ENCODE data around the gene IFT25.
"Not testable (repeated sequence)": the region's sequence is repeated elsewhere in the genome, so short reads cannot be mapped to it uniquely, and the experiment has no call there.

The IFT25 gene

GRCh38 chr1:53945433-53946251 is at the start of gene IFT25:
Gene IFT25 (minus strand): TSS chr1:53945699. CDS start chr1:53940082, 5,617 bp downstream.
- peaks cover 0 to 3% of the 10 kb centered on the region in 2 donors for H3K36me3 ChIP-seq (ENCODE audit: control insufficient read depth in 2 of 2, insufficient read depth in 2 of 2, low read length in 2 of 2)
- H3K9me3 ChIP-seq (ENCODE audit: control insufficient read depth in 2 of 2, low read length in 2 of 2) = no peaks in the 10 kb centered on the region
- no peaks in the 10 kb centered on the region for H3K27me3 ChIP-seq (ENCODE audit: control insufficient read depth in 1 of 2, insufficient read depth in 2 of 2, low read length in 2 of 2)
- H3K9ac ChIP-seq (ENCODE audit: low read length in 2 of 2) = peak within 1 kb of the TSS; percentile 87 to 91
- H3K4me1 ChIP-seq (ENCODE audit: control insufficient read depth, insufficient read depth, low read length) = peaks cover 24% of the 10 kb centered on the region
- peak within 1 kb of the TSS; percentile 83 to 87 for H3K4me3 ChIP-seq (ENCODE audit: low read length in 2 of 2)
- H3K27ac ChIP-seq (ENCODE audit: low read length) = peak within 1 kb of the TSS; percentile 75

GRCh38 chr1:53994516-53994915 is 49.0 kb upstream of the IFT25 start:
- not testable (repeated sequence) for H3K27me3 ChIP-seq (ENCODE audit: control insufficient read depth in 1 of 2, insufficient read depth in 2 of 2, low read length in 2 of 2); H3K9ac ChIP-seq (ENCODE audit: low read length in 2 of 2); H3K9me3 ChIP-seq (ENCODE audit: control insufficient read depth in 2 of 2, low read length in 2 of 2); H3K36me3 ChIP-seq (ENCODE audit: control insufficient read depth in 2 of 2, insufficient read depth in 2 of 2, low read length in 2 of 2); H3K4me3 ChIP-seq (ENCODE audit: low read length in 2 of 2); H3K27ac ChIP-seq (ENCODE audit: low read length); H3K4me1 ChIP-seq (ENCODE audit: control insufficient read depth, insufficient read depth, low read length)

- Histone ChIP-seq H3K9me3 (ENCODE audit: control insufficient read depth in 2 of 2, low read length in 2 of 2) (no peaks in the 10 kb centered on the region), H3K9ac (ENCODE audit: low read length in 2 of 2) (no peak overlapping the region), H3K36me3 (ENCODE audit: control insufficient read depth in 2 of 2, insufficient read depth in 2 of 2, low read length in 2 of 2) (no peaks in the 10 kb centered on the region), H3K27ac (ENCODE audit: low read length) (no peak overlapping the region), H3K27me3 (ENCODE audit: control insufficient read depth in 1 of 2, insufficient read depth in 2 of 2, low read length in 2 of 2) (no peaks in the 10 kb centered on the region), H3K4me3 (ENCODE audit: low read length in 2 of 2) (no peak overlapping the region), H3K4me1 (ENCODE audit: control insufficient read depth, insufficient read depth, low read length) (no peaks in the 10 kb centered on the region)
These were observed 46.8 kb upstream of the IFT25 start for GRCh38 chr1:53992085-53992874.

- H3K4me3 ChIP-seq (ENCODE audit: low read length in 2 of 2) = no peak overlapping the region
- H3K9ac ChIP-seq (ENCODE audit: low read length in 2 of 2) = no peak overlapping the region
- H3K9me3 ChIP-seq (ENCODE audit: control insufficient read depth in 2 of 2, low read length in 2 of 2) = no peaks in the 10 kb centered on the region
- no peak overlapping the region for H3K27ac ChIP-seq (ENCODE audit: low read length)
- H3K4me1 ChIP-seq (ENCODE audit: control insufficient read depth, insufficient read depth, low read length) = no peaks in the 10 kb centered on the region
- H3K27me3 ChIP-seq (ENCODE audit: control insufficient read depth in 1 of 2, insufficient read depth in 2 of 2, low read length in 2 of 2) = no peaks in the 10 kb centered on the region
- H3K36me3 ChIP-seq (ENCODE audit: control insufficient read depth in 2 of 2, insufficient read depth in 2 of 2, low read length in 2 of 2) = no peaks in the 10 kb centered on the region
These were observed 42.4 kb upstream of the IFT25 start for GRCh38 chr1:53987880-53988279.

GRCh38 chr1:53986458-53986857 is 41.0 kb upstream of the IFT25 start:
- H3K9ac ChIP-seq (ENCODE audit: low read length in 2 of 2) = no peak overlapping the region
- peaks cover 3% of the 10 kb centered on the region for H3K4me1 ChIP-seq (ENCODE audit: control insufficient read depth, insufficient read depth, low read length)
- no peaks in the 10 kb centered on the region for H3K27me3 ChIP-seq (ENCODE audit: control insufficient read depth in 1 of 2, insufficient read depth in 2 of 2, low read length in 2 of 2)
- H3K9me3 ChIP-seq (ENCODE audit: control insufficient read depth in 2 of 2, low read length in 2 of 2) = no peaks in the 10 kb centered on the region
- no peak overlapping the region for H3K27ac ChIP-seq (ENCODE audit: low read length)
- H3K36me3 ChIP-seq (ENCODE audit: control insufficient read depth in 2 of 2, insufficient read depth in 2 of 2, low read length in 2 of 2) = no peaks in the 10 kb centered on the region
- H3K4me3 ChIP-seq (ENCODE audit: low read length in 2 of 2) = no peak overlapping the region

GRCh38 chr1:53984726-53985125 is 39.2 kb upstream of the IFT25 start:
- no peak overlapping the region for H3K27ac ChIP-seq (ENCODE audit: low read length)
- H3K4me3 ChIP-seq (ENCODE audit: low read length in 2 of 2) = no peak overlapping the region
- H3K9me3 ChIP-seq (ENCODE audit: control insufficient read depth in 2 of 2, low read length in 2 of 2) = no peaks in the 10 kb centered on the region
- H3K27me3 ChIP-seq (ENCODE audit: control insufficient read depth in 1 of 2, insufficient read depth in 2 of 2, low read length in 2 of 2) = no peaks in the 10 kb centered on the region
- H3K9ac ChIP-seq (ENCODE audit: low read length in 2 of 2) = no peak overlapping the region
- peaks cover 3% of the 10 kb centered on the region for H3K4me1 ChIP-seq (ENCODE audit: control insufficient read depth, insufficient read depth, low read length)
- no peaks in the 10 kb centered on the region for H3K36me3 ChIP-seq (ENCODE audit: control insufficient read depth in 2 of 2, insufficient read depth in 2 of 2, low read length in 2 of 2)

GRCh38 chr1:53982763-53983104 is 37.2 kb upstream of the IFT25 start:
- Histone ChIP-seq H3K27me3 (ENCODE audit: control insufficient read depth in 1 of 2, insufficient read depth in 2 of 2, low read length in 2 of 2) (no peaks in the 10 kb centered on the region), H3K9ac (ENCODE audit: low read length in 2 of 2) (peak overlapping the region; percentile 4 to 66), H3K4me1 (ENCODE audit: control insufficient read depth, insufficient read depth, low read length) (peaks cover 3% of the 10 kb centered on the region), H3K4me3 (ENCODE audit: low read length in 2 of 2) (peak overlapping the region; percentile 55 to 76), H3K27ac (ENCODE audit: low read length) (peak overlapping the region; percentile 46), H3K36me3 (ENCODE audit: control insufficient read depth in 2 of 2, insufficient read depth in 2 of 2, low read length in 2 of 2) (no peaks in the 10 kb centered on the region), H3K9me3 (ENCODE audit: control insufficient read depth in 2 of 2, low read length in 2 of 2) (no peaks in the 10 kb centered on the region)

- peaks cover 3% of the 10 kb centered on the region for H3K4me1 ChIP-seq (ENCODE audit: control insufficient read depth, insufficient read depth, low read length)
- peak overlapping the region; percentile 55 to 76 for H3K4me3 ChIP-seq (ENCODE audit: low read length in 2 of 2)
- no peaks in the 10 kb centered on the region for H3K27me3 ChIP-seq (ENCODE audit: control insufficient read depth in 1 of 2, insufficient read depth in 2 of 2, low read length in 2 of 2)
- H3K36me3 ChIP-seq (ENCODE audit: control insufficient read depth in 2 of 2, insufficient read depth in 2 of 2, low read length in 2 of 2) = no peaks in the 10 kb centered on the region
- peak overlapping the region; percentile 46 for H3K27ac ChIP-seq (ENCODE audit: low read length)
- H3K9me3 ChIP-seq (ENCODE audit: control insufficient read depth in 2 of 2, low read length in 2 of 2) = no peaks in the 10 kb centered on the region
- peak overlapping the region; percentile 4 to 66 for H3K9ac ChIP-seq (ENCODE audit: low read length in 2 of 2)
These were observed 36.7 kb upstream of the IFT25 start for GRCh38 chr1:53982034-53982762.

- Histone ChIP-seq H3K4me1 (ENCODE audit: control insufficient read depth, insufficient read depth, low read length) (peaks cover 3% of the 10 kb centered on the region), H3K9ac (ENCODE audit: low read length in 2 of 2) (no peak overlapping the region), H3K36me3 (ENCODE audit: control insufficient read depth in 2 of 2, insufficient read depth in 2 of 2, low read length in 2 of 2) (no peaks in the 10 kb centered on the region), H3K4me3 (ENCODE audit: low read length in 2 of 2) (no peak overlapping the region), H3K27me3 (ENCODE audit: control insufficient read depth in 1 of 2, insufficient read depth in 2 of 2, low read length in 2 of 2) (no peaks in the 10 kb centered on the region), H3K27ac (ENCODE audit: low read length) (no peak overlapping the region), H3K9me3 (ENCODE audit: control insufficient read depth in 2 of 2, low read length in 2 of 2) (no peaks in the 10 kb centered on the region)
These were observed 35.7 kb upstream of the IFT25 start for GRCh38 chr1:53981220-53981619.

GRCh38 chr1:53979712-53980450 is 34.4 kb upstream of the IFT25 start:
- H3K4me1 ChIP-seq (ENCODE audit: control insufficient read depth, insufficient read depth, low read length) = peaks cover 3% of the 10 kb centered on the region
- no peak overlapping the region for H3K9ac ChIP-seq (ENCODE audit: low read length in 2 of 2)
- no peaks in the 10 kb centered on the region for H3K27me3 ChIP-seq (ENCODE audit: control insufficient read depth in 1 of 2, insufficient read depth in 2 of 2, low read length in 2 of 2)
- no peaks in the 10 kb centered on the region for H3K9me3 ChIP-seq (ENCODE audit: control insufficient read depth in 2 of 2, low read length in 2 of 2)
- H3K36me3 ChIP-seq (ENCODE audit: control insufficient read depth in 2 of 2, insufficient read depth in 2 of 2, low read length in 2 of 2) = no peaks in the 10 kb centered on the region
- no peak overlapping the region for H3K27ac ChIP-seq (ENCODE audit: low read length)
- no peak overlapping the region for H3K4me3 ChIP-seq (ENCODE audit: low read length in 2 of 2)

Measured in stomach smooth muscle (tissue), 2 donors.